GM18511 (cell line): Measurements from ENCODE around the gene DPP6.

ENCODE experiments used
- ATAC-seq: cut with Tn5 transposase; IDR thresholded peaks from one replicate; pipeline ENCODE4 v1.9.1; 2021; ENCODE audit warnings: mild to moderate bottlenecking, moderate library complexity; ENCODE audit not compliant: unreplicated experiment

Gene DPP6

DNA sequence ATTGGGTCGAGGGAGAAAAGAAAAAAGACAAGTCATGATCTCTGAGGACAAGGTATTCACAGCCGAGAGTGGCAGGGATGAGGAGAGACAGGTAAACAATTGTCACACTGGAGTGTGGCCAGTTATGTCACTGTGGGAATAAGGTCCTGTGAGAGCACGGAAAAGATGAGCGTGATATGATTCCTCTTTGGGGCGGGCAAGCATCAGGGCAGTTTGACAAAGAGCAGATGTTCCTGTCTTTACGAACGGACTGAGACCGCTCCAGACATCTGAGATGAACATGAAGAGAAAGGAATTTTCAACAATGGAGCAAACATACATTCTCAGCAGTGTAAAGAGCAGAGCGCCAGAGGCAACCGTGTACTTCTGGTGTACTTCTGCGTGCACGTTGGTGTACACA lies 278.1 kb downstream of the DPP6 start:
- no peak for ATAC-seq

DNA sequence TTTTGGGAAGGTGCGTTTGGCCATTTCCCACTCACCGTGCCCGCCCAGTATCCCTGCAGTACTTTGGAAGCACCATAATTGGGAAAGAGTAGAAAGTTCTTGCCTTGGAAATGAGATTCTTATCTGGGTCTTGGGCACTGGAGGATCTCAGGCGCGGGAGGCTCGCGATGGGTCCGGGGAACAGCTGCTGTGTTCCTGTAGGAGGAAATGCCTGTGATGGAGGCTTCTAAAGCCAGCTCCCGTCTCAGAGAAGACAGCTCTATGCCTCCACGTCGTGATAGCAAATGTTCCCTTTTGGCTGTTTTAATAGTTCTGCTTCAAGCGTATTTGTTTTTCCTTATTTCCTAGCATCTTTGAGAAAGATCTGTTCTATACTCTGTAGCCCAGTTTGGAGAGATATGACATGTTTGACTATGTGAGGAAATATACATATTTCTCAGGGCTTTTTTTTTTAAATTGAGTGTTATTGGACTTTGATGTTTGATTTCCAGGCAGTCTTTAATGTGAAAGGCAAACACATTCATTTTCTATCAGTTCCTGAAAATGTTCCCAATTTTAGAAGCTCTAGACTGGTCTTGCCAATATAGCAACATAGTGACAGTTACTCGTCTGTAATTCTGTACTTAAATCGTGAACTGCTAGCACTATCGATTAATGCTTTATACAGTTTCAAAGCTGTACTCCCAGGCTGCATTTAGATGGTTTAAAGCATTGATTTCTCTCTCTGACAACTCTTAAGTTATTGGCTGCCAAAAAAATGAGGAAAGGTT lies 280.8 kb downstream of the DPP6 start:
- no peak for ATAC-seq

- no peak for ATAC-seq
Observed at GRCh38 chr7:154336295-154336694, 284.1 kb downstream of the DPP6 start.

- no peak for ATAC-seq
Observed at GRCh38 chr7:154338701-154339506, 286.7 kb downstream of the DPP6 start.

- ATAC-seq: no peak
Observed at GRCh38 chr7:154342971-154343633, 290.9 kb downstream of the DPP6 start.

DNA sequence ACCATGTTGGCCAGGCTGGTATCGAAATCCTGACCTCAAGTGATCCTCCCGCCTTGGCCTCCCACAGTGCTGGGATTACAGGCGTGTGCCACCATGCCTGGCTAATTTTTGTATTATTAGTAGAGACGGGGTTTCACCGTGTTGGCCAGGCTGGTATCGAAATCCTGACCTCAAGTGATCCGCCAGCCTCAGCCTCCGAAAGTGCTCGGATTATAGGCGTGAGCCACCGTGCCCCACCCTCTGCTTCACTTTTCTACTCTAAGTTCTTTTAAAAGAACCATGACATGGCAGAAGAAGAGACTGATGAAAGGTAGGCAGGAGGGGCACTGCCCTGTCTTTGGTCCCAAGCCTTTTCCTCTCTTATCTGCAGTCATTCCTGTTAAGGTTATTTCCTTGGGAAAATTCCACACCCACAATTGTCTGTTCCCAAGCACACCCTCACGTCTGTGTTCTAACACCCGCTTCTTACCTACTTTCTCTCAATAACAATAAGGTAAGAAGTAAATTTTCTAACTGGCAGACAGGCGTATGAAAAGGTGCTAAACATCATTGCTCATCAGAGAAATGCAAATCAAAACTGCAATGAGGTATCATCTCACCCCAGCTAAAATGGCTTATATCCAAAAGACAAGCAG lies 291.7 kb downstream of the DPP6 start:
- no peak for ATAC-seq

DNA sequence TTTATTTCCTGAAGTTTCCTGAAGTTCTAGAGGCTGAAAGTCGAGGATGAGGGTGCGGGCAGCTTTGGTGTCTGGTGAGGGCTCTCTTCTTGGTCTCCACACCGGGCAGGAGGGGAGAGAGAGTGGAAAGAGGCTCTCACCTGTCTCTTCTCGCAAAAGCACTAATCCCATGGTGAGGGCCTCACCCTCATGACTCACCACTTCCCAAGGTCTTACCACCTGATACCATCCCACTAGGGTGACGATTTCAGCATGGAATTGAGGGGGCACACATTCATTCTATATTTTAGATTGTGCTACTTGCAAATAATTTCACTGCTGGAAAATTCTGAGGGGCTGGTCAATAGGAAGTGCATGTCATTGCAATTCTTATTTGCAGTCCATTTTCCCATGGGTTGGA lies 292.9 kb downstream of the DPP6 start:
- no peak for ATAC-seq

DNA sequence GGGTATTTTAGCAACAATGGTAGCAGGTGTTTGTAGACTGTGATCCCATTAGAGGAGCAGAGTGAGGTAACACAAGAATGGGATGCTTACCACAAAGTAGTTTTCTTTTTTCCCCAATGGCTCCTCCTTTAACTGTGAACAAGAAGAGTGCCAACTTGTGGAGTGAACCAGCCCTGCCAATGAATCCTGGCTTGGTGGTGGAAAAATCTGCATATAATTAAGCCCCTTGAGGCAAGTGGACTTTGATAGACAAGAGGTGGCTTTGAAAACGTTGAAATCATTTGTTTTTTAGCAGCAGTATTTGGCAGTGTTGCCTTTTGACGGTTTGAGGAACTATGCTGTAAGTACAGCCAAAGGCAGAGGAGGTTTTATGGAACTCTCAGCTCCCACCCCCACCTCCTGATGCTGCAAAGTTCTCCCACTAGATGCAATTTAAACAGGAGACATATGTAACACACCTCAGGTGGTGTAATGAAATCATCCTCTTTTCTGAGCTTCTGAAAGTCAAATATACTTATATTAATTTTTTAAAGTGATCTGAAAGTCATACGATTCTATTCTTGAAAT lies 295.6 kb downstream of the DPP6 start:
- no peak for ATAC-seq

DNA sequence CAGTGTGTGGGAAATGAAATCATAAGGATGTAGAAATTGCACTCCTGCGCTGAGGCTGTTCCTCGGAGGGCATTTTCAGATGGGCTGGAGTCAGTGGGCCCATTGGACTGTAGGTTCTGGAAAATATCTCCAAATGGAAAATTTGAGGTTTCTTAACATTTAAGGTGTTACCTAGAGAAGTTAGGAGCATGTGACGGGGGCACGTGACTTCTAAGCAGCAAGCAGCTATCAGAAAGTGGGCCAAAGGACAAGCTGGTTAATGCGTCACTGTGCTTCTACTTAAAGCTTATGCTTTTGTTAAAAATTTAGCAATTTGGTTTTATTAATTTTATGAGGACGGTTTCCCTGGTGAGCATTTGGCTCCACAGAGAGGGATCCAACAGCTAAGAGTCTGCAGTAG lies 298.7 kb downstream of the DPP6 start:
- ATAC-seq: no peak

DNA sequence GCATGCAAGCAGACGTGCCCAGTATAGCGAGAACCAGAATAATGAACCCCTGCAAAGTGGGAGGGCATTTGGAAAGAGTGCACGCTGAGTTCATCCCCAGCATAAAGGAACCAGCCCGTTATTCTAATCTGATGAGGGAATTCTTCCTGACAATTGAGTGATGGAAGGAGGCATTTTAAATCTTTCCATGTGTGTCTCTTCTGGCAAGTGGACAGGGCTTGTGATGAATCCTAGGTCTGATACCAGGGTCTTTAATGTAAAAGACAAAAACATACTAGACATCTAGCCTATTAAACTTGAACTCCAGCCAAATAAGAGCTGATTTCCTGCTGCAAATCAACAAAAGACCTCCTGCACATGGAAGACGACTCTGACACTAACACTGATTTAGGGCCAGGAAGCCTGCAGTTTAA lies 301.2 kb downstream of the DPP6 start:
- ATAC-seq: no peak

- no peak for ATAC-seq
Observed at GRCh38 chr7:154364170-154364569, 312.0 kb downstream of the DPP6 start.

DNA sequence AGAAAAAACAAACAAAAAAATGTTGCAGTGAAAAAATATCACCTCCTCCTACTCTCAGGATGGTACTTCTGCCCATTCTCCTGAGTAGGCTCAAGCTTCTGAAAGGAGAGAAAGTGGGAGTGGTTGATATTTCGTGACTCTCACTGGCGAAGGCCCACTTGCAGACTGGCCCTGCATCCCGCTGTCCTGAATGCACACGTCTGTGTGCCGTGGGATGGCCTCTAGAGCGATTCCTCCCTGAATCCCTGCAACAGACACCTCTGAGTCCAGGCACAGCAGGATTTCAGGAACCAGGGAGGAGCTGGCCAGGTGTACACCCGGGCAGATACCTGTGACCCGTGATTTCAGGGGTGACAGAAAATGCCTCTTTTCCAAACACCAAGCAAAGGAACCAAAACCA lies 319.2 kb downstream of the DPP6 start:
- no peak for ATAC-seq

DNA sequence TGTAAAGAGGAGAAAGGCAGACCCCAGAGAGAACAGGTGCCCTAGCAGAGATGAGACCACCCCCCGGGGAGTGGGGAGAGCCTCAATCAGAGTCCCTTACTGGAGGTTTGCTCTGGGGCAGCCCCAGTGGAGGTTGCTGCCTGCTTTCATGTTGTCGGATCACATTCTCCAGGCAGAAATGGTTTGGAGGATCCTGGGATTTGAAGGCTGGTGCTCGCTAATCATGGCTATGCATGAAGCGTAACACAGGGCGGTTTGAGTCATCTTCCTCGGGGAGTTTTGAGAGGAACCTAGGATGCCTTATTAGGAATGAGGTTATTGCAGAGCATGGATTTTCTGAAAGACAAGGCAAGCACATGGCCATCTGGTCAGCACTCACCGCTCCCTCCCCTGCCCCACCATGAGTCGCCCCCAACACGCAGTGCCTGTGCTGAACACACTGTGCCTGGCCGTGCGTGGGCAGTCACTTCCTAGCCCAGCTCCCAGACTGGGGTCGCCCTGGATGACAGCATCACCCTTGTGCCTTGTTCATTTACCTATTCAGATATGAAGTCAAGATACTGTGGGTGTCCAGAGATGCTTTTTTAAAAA lies 319.9 kb downstream of the DPP6 start:
- no peak for ATAC-seq

DNA sequence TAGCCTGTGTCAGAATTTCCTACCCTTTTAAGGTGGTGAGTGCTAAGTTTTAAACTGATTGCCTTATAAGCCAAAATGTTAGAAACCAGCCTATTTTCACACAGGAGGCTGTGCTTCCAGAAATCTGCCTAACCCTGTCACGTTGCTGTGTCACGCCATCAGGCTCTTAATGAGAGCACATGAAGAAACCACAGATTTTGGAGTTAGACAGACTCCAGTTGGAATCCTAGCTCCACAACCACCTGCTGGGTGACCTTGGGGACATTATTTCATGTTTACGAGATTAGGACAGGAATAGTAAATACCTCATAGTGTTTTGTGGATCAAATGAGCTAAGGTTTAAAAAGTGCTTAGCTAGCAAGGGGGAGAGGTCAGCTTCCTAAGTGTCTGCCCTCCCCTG lies 321.8 kb downstream of the DPP6 start:
- no peak for ATAC-seq

DNA sequence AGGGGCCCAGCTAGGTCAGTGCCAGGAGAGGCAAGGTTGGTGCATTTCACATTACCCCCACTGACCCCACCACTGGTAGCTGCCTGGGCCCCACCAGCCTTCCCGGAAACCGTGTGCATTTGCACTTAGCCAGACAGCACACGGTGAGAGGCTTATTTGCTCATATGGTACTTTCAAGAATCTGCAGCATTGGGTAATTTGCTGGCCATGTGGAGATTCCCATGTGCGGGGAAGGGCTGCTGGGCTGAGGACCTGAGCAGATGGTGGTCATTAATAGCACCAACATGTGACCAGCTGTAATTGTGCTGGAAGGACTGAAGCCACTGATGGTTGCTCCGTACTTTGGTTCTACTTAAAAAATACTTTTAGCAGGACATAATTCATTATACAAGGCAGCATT lies 323.8 kb downstream of the DPP6 start:
- ATAC-seq: no peak

DNA sequence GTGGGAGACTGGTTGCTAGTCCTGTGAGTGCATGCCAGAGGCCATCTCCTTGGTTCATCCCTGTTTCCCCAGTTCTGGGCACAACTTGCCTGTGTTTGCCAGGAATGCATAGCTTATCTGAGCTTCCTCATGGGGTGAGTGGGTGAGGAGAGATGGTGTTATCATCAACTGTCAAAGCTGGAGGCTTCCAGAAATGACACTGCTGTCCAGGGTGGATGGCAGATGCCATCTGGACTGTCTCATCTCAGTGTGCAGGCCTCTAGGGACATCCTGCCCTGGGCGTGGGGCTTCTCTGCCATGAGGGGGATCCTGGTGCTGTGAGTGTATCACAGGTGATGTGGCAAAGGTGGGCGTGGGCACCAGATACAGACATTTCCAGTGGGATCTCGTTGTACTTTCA lies 328.6 kb downstream of the DPP6 start:
- ATAC-seq: no peak

DNA sequence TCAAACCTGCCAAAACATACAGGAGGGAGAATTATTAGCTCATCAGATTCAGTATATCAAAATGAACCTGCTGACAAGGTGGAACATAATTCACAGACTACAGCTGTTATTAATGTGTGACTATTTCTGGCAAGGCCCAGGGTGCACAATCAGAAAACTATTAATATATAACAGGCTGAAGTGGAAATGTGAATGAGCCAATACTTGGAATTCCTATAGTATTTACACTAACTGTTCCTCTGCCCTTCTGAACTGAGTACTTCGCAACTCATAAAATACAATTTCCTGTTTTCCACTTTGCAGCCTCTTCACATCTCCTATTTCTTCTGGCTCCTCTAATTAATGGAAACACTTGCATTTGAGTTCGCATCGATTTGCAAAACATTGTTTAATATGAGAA lies 330.8 kb downstream of the DPP6 start:
- no peak for ATAC-seq

GRCh38 chr7:154385214-154385613 lies 333.0 kb downstream of the DPP6 start:
- no peak for ATAC-seq

- no peak for ATAC-seq
Observed at GRCh38 chr7:154387252-154387651, 335.1 kb downstream of the DPP6 start.

- no peak for ATAC-seq
Observed at GRCh38 chr7:154388412-154388811, 336.2 kb downstream of the DPP6 start.

- ATAC-seq: no peak
Observed at GRCh38 chr7:154388999-154389398, 336.8 kb downstream of the DPP6 start.
